Measurements from ENCODE around the gene ACACA.

Gene ACACA

DNA sequence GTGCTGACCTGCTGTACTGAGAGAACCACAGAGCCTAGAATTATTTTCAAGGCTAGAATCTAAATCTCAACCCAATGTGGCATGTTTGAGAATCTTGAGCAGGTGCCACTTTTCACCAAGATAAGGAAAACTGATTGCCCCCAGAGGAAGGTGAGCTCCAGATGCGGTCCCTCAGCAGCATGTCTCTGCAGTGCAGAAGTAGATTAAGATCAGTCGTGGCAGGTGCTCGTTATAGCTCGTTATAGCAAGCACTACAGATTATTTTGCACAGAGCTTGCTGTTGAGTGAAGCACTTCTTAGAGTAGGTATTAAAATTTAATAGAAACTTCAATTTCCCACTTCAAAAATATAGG, 281.8 kb downstream of the ACACA start:
- no peak for DNase-seq (ENCODE audit: extremely low read depth, low read depth)
- no peak overlapping the region for H3K4me3 ChIP-seq (replicated peaks; ENCODE audit: low read depth, low read length)
- TF ChIP-seq, protein P1, sequence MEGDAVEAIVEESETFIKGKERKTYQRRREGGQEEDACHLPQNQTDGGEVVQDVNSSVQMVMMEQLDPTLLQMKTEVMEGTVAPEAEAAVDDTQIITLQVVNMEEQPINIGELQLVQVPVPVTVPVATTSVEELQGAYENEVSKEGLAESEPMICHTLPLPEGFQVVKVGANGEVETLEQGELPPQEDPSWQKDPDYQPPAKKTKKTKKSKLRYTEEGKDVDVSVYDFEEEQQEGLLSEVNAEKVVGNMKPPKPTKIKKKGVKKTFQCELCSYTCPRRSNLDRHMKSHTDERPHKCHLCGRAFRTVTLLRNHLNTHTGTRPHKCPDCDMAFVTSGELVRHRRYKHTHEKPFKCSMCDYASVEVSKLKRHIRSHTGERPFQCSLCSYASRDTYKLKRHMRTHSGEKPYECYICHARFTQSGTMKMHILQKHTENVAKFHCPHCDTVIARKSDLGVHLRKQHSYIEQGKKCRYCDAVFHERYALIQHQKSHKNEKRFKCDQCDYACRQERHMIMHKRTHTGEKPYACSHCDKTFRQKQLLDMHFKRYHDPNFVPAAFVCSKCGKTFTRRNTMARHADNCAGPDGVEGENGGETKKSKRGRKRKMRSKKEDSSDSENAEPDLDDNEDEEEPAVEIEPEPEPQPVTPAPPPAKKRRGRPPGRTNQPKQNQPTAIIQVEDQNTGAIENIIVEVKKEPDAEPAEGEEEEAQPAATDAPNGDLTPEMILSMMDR (IDR thresholded peaks at IDR 0.05; ENCODE audit: low read depth, low read length, missing control alignments): no peak

GRCh38 chr17:37123941-37124820, 282.5 kb downstream of the ACACA start:
- TF ChIP-seq, protein P1 (IDR thresholded peaks at IDR 0.05; ENCODE audit: low read depth, low read length, missing control alignments): no peak
- no peak for DNase-seq (ENCODE audit: extremely low read depth, low read depth)
- no peak overlapping the region for H3K4me3 ChIP-seq (replicated peaks; ENCODE audit: low read depth, low read length)

- TF ChIP-seq, protein P1 (IDR thresholded peaks at IDR 0.05; ENCODE audit: low read depth, low read length, missing control alignments): no peak
- DNase-seq (ENCODE audit: extremely low read depth, low read depth): no peak
These were observed 283.2 kb downstream of the ACACA start for GRCh38 chr17:37123386-37123785.

DNA sequence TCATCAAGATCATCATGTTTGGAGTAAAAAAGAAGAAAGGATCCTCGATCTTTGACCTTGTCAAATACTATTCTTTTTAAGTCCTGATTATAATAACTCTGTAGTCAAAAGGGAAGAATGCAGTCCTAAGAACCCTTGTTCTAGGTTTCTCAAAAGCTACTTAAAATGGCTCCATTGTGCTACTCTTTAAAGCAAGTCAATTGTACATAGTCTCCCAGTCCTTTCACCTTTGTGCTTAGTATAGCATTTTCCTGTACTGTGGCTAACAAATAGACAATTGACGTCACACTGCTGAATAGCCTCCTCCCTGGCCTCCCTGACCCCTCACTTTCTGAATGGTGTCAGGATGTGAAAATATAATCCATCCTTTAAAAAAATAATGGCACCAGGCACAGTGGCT, 285.0 kb downstream of the ACACA start:
- H3K4me3 ChIP-seq (replicated peaks; ENCODE audit: low read depth, low read length): no peak overlapping the region
- no peak for DNase-seq (ENCODE audit: extremely low read depth, low read depth)
- TF ChIP-seq, protein P1 (IDR thresholded peaks at IDR 0.05; ENCODE audit: low read depth, low read length, missing control alignments): no peak

More at GRCh38 chr17:37123386-37123785, 283.2 kb downstream of the ACACA start:
- no peak overlapping the region for H3K4me3 ChIP-seq (replicated peaks; ENCODE audit: low read depth, low read length)

DNA sequence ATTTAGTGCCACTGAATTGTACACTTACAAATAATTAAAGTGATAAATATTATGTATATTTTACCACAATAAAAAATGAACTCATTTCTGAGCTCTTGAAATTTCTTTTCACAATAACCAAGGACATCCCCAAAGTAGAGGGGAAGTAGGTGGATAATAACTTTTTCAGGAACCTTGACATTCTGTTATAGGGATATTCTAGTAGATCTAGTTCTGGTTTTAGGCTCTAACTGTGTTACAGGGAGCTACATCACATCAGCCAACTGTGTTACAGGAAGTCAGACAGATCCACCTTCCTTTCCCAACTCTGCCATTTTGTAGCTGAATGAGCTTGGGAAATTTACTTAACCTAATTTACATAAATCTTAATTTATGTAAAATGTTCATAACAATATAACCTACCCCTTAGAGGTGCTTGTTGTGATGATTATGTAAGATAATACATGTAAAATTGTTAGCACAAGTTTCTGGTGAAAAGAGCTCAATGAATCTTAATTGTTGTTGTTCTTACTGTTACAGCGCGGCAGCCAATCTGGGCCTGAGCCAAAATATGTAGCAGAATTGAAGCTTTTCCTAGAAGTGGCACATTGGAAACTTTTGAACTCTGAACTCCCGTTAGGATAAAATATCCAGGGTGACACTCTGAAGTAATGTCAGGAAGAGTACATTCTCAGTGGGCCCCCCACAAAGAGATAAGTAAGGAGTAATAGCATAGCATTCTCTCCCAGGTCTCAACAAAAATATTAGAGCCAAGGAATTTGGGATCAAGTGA, 288.1 kb downstream of the ACACA start:
- no peak for DNase-seq (ENCODE audit: extremely low read depth, low read depth)
- TF ChIP-seq, protein P1 (IDR thresholded peaks at IDR 0.05; ENCODE audit: low read depth, low read length, missing control alignments): no peak

DNA sequence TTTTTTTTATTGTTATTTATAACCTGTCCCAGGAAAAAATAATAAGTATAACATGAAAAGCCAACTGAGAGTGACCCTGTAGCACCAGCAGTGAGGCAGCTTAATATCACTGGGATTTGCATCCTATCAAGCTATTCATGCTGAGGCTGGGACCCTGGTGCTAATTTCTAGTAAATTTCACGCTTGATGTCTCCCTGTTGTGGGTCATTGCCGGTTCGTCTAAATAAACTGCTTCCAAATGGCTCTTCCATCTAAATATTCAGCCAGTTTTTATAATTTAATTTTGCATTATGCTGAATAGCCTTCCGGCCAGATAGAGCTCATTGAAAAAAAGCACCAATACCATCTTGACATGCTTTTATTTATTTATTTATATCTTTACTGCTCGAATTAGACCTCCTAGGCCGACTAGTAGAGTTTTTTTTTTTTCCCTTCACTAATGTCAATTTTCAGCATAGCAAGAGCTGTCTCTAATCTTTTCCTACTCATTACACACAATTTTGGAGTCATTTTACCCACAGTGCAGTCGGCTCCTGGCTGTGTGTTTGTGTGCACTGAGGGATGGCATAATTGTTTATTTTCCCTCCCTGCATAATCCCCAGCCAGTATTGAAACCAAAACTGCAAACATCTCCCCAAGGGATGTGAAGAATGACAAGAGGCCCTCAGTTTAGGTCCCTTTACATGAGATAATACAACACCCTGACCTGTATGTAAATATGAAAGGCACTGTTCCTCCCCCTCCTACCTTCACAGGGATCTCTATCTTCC, 289.1 kb downstream of the ACACA start:
- no peak for DNase-seq (ENCODE audit: extremely low read depth, low read depth)
- TF ChIP-seq, protein P1 (IDR thresholded peaks at IDR 0.05; ENCODE audit: low read depth, low read length, missing control alignments): no peak
- H3K4me3 ChIP-seq (replicated peaks; ENCODE audit: low read depth, low read length): no peak overlapping the region

More for the DNA sequence above, 288.1 kb downstream of the ACACA start:
- no peak overlapping the region for H3K4me3 ChIP-seq (replicated peaks; ENCODE audit: low read depth, low read length)
